ENCODE data around the gene LRFN2.
A peak's percentile ranks its signal among the peaks of the same experiment; 100 is the strongest.

LRFN2 gene

DNA sequence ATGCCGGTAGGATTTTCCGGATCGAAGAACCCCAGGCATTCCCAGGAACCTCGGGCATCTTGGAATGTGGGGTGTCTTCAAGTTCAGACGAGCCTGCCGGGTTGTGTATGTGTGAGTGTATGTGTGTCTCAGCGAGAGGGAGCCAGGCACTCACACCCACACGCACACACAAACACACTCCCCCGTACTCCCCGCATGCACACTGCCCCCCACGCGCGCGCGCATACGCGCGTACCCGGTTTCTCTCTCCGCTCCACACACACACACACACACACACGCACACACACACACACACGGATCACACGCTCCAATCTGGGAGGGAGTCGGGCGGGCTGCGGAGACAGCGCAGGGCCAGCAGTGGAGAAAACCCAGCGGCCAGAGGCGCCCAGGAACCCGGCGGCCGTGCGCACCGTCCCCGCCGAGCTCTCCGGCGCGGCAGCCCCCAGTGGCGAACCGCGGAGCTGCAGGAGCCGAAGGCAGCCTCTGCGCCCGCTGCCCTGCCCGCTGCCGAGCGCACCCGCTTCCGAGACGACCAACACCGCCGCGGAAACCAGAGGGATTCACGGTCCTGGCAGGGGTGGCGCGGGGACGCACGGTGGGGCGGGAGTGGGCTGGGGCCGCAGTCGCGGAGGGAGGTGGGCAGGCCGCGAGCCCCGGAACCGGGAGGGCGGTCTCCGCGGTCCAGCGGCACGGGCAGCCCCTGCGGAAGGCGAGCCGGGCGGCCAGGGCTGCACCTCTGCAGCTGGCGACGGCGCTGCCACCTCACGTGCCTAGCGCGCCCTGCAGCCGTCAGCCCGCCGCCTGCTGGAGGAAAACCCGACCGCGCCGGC lies at the start of gene LRFN2:
TSS of gene LRFN2 (minus strand) at position 125 of the 830 bp plus-strand sequence.
- DNase-seq (ENCODE audit: low spot score) = peak; percentile 72

DNA sequence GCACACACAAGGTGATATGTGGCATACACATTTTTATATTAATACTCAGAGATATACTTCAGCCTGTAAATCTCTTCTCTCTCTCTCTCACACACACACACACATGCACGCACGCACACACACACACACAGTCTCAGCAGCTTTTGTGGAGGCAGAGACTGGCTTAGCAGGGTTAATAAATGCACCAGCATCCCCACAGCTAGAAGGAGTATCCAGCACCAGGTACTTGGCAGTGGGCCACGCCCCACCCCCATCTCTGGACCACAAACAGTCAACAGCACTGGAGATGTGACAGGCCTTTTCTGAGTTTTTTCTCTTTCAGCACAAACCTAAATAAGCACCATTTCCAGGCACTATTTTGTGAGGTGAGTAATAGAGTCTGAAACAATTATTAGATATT lies 47.3 kb upstream of the LRFN2 start:
- peak; percentile 2 for DNase-seq (ENCODE audit: low spot score)

DNA sequence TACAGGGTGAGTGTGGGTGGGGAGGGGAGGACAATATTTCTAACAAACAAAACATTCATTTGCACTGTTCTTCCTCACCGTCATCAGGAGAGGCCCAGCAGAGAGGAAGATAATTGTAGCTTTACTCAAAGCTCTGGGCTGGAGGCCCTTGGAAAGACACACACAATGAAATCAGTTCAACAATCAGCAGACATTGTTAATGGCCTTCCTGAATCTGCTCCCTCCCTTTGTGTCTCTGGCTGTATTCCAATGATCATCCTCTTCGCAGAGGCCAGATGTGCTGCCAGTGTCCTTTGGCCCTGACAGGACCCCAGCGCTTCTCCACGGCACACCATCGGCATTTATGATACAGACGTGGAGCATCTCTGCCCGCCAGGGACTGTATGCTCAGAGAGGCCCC lies 44.6 kb upstream of the LRFN2 start:
- DNase-seq (ENCODE audit: low spot score) = no peak

DNA sequence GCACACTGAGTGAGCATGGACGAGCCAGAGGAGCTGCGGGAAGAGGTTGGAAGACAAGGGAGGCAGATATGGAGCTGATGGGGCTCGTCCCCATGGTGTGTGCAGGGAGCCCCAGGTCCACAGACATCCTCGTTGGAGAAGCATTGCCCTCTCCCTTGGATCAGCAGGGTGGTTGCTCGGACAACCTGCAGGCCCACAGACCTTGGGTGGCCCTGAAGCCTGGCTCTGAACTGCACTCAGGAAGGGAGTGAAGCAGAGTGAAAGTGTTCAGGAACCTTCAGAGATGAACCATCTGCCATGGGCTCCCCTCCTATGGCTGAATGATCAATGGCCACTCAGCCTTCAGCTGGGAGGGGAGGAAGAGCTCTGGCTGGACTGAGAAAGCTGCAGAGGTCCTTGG lies 43.3 kb upstream of the LRFN2 start:
- DNase-seq (ENCODE audit: low spot score) = no peak

DNA sequence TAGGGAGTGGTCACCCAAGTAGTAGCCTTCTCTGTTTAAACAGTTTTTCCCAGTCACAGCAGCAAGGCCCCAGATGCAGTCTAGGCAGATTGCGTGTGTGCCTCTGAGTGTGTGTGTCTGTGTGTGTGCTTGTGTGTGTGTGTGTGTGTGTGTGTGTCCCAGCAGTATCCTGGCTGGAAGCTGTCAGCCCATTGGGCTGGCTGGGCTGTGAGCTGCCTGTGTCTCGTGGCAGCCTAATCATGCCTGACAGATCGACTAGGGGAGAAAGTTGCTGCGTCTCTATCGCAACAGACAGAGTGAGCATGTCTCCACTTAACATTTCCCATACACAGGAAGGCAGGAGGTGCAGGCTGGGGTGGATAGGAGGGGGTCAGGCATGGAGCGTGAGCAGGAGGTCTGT lies 42.9 kb upstream of the LRFN2 start:
- DNase-seq (ENCODE audit: low spot score) = no peak

DNA sequence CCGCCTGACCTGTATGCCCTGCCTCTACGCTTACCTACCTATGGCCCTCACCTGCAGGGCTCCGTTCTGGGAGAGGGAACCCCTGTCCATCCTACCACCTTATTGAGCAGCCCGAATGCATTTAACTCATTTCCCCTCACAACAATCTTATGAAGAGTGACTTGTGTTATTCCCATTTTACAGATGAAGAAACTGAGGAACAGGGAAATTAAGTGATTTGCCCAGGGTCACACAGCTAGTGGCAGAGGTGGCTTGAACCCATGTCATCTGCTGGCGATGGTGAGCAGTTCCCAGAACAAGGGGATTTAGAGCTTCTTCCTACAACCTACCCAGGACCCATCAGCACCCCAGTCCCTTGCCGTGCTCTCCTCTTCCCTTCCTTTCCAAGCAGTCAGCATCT lies 42.3 kb upstream of the LRFN2 start:
- no peak for DNase-seq (ENCODE audit: low spot score)

DNA sequence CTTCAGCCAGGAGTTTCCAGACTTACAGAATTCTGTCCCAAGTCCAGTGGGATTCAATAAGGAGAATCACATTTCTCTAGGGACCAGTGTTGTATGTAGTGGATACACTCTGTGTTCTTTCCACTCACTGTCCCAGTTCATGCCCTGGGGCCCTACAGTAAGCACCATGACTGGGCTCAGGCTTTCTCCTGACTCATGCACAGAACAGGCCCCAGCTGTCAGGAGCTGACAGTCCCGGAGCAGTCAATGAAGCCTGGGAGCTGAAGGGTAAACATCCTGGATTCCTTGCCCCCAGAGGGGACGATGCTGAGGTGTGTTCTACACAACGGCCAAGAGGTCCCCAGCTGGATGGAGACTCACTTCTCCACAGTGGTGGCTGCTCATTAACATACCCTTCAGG lies 40.2 kb upstream of the LRFN2 start:
- no peak for DNase-seq (ENCODE audit: low spot score)

DNA sequence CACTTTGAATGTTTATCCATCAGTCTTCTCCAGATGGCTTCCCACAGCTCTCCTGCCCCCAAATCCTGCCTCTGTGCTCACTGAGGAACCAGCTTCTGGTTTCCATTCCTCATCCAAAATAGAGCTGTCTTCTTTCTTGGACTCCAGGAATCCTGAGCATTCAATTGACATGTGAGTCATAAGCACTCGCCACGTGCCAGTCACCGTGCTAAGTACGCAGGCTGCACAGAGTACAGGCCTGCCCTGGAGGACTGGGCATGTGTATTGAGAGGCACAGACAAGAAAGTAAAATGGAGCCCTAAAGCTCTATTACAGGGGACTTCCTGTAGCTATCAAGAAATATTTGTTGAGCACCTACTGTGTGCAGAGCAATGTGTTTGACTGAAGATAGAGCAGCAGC lies 39.7 kb upstream of the LRFN2 start:
- no peak for DNase-seq (ENCODE audit: low spot score)

DNA sequence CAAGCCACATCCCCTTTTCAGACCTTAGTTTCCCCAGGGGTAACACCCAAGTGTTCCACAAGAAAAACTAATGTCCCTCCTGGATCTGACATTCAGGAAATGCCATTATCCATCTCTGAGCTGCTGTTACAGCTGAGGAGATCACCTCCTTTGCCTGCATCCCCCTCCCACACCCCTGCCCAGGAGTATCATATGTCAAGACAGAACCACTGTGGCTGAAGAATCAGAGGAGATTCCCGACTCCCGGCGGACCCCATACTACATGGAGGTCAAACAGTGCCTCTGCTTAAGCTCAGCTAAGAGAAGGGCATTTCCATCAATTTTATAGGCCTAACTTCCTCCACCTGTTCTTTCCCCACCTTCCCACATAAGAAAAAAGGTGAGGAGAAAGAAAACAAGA lies 36.8 kb upstream of the LRFN2 start:
- DNase-seq (ENCODE audit: low spot score) = no peak

DNA sequence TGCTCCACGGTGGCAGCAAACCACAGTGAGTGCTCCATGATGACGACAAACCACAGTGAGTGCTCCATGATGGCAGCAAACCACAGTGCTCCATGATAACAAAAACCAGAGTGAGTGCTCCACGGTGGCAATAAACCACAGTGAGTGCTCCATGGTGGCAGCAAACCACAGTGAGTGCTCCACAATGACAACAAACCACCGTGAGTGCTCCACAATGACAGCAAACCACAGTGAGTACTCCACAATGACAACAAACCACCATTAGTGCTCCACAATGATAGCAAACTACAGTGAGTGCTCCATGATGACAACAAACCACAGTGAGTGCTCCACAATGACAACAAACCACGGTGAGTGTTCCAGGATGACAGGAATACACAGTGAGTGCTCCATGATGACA lies 36.0 kb upstream of the LRFN2 start:
- no peak for DNase-seq (ENCODE audit: low spot score)

DNA sequence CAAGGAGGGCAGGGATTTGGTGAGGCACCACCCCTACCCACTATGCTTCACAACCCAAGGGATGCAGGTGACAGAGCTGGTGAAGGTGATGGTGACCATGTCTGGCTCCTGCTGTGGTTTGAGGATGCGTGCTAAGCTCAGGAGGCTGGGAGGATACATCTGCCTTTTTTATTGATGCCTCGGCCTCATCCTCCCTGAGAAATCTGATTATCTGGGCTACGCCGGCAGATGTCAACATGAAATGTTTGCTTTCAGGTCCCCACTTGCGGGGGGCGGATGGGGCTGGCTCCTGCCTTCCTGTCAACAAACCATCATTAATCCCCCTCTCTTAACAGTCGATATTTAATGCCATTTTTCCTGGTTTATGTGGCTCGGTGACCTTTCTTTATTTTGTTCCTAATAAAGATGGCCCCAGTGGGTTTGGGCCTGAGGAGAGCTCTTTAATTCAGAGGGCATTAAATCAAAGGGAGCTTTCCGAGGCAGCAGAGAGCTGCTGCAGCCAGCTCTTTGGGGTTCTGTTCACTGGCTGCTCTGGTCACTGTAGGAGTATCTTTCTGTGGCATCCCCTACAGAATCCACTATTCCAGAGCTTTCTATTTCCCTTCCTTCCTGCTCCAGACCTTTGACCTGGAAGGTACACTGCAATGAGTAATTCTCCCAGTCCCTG lies 33.5 kb upstream of the LRFN2 start:
- DNase-seq (ENCODE audit: low spot score) = no peak

DNA sequence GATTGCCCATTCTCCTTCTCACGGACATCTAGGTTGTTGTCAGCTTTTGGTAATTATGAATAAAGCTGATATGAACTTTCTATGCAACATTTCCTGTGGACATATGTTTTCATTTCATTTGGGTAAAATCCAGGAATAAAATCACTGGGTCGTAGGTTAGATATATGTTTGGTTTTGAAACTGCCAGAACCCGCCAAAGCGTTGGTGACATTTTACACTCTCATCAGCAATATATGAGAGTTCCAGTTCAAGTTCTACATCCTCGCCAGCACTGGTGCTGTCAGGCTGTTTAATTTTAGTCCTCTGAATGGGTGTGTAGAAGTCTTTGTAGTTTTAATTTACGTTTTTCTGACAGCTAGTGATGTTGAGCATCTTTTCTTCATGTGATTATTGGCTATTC lies 27.5 kb upstream of the LRFN2 start:
- DNase-seq (ENCODE audit: low spot score) = no peak

DNA sequence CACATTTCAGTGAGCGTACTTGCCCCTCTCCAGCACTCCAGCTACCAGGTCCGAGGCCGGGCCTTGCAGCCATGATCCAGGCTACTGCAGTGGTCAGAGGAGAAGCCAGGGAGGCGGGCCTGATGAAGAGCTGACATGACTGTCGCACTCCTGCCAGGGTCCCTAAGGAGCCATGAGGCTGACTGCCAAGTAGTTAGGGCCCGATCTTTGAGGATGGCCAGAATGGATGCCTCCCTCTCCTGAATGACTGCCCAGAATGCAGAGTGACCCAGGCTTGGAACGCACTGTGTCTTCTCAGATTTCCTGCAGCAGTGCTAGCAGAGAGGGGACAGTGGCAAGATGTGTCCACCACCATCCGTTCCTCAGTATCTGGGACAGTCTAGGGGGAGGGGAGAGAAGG lies 24.7 kb upstream of the LRFN2 start:
- DNase-seq (ENCODE audit: low spot score) = no peak

DNA sequence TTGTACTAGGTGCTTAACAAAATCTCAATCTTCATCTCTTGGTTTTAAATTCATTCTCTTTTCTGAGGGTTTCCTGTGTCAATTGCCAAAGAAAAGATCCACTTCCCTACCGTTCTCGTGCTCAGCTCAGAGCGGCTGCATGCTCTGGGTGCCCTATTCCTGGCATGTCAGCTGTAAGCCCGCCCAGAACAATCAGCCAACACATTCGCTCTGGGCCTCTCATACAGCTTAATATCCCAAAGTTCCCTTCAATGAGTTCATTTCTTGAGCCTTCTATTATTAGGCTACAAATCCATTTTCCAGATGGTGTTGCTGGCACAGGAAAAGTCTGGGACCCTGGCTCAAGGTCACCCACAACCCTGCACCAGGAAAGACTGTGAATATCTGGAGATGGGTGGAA lies 24.3 kb upstream of the LRFN2 start:
- DNase-seq (ENCODE audit: low spot score) = no peak

DNA sequence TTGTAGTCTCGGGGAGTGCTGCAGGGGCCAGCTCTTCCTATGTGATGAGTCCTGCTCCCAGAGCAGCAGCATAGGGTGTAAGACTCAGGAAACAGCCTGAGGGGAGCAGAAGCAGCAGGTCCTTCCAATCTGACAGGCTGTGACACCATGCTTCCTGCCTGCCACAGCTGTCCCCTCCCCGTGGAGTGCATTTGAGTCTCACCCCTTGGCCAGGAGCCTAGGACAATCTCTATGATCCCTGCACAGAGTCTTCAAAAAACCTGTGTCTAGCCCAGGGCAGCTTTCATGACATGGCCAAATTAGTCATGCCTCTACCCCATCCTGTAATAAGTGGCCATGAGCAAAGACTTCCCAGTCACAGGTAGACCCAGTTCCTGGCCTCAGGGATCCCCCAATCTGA lies 23.1 kb upstream of the LRFN2 start:
- no peak for DNase-seq (ENCODE audit: low spot score)

DNA sequence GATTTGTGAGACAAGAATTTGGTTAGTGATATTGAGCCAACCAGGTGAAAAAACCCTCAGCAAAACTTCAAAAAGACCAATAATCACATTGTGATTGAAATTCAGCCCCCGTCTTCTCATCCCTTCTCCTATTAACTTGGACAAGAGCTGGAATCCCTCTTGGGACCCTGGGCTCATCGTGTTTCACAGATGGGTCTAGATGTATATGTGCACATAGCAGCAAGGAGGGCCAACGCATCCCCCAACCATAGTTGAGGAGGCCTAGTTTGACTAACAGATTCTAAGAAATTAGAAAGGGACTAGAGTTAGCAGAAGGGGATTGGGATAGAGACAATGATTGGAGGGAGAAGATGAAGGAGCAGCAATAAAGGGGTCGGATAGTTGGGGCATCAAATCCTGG lies 19.8 kb upstream of the LRFN2 start:
- no peak for DNase-seq (ENCODE audit: low spot score)

DNA sequence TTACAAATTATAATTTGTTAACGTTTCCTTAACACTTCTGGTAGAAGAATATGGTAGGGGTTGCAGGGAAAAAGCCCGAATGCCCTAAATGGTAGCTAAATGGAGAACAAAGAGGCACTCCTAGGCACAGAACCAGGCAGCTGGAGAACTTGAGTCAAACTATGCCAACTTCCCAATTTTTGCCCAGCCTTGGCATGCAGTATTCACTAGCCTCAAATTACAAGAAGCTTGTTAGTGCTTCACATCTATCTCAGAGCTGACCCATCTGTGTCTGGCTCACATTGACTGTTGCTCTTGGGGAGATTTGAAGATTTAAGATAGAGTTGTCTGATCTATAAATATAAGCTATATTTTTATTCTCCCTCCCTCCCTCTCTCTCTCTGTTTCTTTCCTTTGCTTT lies 19.4 kb upstream of the LRFN2 start:
- DNase-seq (ENCODE audit: low spot score) = no peak

DNA sequence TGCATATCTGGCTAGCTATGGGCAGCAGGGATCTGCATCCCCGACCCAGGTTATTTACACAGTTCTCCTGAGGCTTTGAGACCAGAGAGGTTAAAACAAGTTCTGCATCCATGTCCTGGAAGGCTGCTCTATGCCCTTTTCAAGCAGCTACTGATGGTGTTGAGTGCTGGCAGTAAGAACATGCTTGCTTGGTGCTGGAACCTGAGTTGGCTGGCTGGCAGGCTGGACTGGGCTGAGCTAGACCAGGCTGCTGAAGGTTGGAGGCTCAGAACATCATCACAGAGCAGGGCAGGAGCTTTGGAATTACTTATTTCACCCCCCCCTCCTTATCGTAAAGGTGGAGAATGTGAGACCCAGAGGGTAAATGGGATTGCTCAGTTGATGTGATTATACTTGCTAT lies 16.9 kb upstream of the LRFN2 start:
- DNase-seq (ENCODE audit: low spot score) = no peak

DNA sequence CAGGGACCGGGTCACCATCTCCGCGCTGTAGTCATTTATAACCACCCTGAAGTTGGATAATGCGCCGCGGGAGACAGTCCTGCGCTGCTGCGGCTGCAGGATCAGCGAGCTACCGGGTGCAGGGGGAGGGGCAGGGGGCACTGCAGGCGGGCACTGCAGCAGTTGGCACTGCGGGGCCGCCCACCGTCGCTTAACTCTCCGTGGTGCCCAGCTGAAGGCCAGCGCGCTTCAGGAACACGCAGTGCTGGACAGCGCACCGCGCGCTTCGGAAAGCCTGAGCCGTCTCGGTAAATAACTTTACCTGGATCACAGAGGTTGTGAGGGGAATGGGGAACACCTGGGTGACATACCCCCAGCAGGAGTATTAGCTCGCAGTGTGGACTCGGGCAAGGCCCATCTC lies 12.4 kb upstream of the LRFN2 start:
- no peak for DNase-seq (ENCODE audit: low spot score)

DNA sequence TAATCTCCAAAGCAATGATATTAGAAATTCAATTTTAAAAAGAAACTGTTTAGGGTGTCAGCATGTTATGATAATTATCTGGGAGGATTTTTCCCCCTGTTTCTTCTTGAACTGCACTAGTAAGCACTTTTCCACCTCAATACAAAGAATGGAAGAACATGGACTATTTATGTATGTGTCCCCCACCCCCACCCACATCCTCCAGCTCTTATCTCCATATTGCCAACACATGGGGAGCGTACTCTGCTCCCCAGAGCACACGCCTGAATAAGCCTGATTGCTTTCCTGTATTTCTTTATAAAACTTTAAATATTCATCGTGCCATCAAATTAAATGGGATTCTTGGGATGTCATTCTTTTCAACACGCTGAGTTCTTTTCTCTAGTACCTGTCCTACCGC lies 11.4 kb upstream of the LRFN2 start:
- no peak for DNase-seq (ENCODE audit: low spot score)

DNA sequence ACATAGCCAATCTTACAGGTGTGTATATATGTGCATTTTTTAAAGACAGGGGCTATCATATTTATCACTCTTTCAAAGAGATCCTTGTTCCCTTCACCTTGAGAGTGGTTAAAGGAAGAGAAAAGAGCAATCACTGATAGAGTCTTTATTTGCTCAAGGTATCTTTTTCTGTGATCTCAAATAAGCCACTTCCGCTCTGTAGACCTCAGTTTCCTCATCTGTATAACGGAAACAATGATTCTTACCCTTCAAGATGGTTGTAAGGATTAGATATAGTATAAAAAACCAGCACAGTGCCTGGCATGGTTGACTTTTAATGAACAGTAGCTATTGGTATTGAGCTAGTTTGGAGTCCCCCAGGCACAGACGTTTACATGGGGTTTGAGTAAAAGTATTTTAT lies 10.1 kb upstream of the LRFN2 start:
- DNase-seq (ENCODE audit: low spot score) = no peak

DNA sequence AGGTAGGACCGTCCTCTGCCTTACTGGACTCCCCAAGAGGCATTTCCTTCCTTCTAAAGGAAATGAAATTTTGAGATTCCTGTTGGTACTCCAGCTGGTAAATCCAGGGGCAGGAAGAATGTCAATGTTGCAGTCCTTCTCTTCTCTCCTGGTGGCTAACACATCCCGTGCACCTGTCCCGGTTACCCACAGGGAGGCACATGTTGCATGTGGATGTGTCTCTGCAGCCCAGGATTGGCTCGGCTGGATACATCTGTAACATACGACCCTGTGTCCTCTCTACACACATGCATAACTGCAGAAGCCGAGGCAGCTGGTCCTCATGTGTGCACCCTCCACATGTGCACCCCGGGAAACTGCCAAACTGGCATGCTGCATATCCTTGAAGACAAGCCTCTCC lies 1.3 kb upstream of the LRFN2 start:
- DNase-seq (ENCODE audit: low spot score) = no peak

DNA sequence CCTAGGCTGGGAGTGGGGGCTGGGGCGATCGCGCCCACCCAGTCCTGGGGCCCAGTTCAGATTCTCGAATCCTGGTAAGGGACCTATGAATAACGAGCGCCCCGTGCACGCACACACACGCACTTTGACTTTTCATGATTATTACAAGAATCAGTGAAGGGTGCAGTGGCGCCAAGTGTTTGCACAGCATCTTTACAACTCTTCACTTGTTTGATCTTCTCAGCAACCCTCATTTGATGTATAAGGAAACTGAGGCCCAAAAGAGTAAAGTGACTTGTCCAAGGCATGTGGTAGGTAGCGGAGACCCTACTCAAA lies 863 bp upstream of the LRFN2 start:
- DNase-seq (ENCODE audit: low spot score) = no peak

All from SW480 (cell line).